ENCODE results near the gene C1orf226. TPM values are rescaled to one million over a fixed set of nuclear protein-coding genes. Genes with fewer than 3 reads are reported as not detected.

The C1orf226 gene
- total RNA-seq, 4 donors from 2014 or later: 1.3 to 24.4 (median 4.8) TPM

DNA sequence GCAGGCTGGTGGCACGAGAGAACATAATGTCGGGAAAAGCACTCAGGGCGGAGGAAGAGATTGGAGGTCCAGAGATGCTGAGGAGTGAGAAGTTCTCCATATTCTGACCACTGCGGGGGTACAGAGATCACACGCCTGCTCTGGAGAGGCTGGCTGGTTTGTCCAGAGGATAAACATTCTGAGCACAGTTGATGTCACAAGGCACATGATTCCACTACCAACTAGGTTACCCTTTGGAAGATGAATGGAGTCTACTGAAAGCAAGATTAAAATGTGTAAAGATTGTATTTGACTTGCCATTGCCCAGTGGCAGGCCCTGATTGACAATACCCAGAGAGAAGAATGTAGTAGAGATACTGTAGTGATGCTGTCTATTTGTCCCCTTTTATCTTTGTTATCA is 4.8 kb upstream of the C1orf226 start, which contains the start of gene SPATA46:
SPATA46 (minus strand) TSS at position 164 of the 400 bp plus-strand sequence; CDS start at position 100, 64 bp downstream.
- Histone ChIP-seq H3K27ac (no peak within 1 kb of the TSS), H3K36me3 (no peaks in the 10 kb centered on the region), H3K4me1 (no peaks in the 10 kb centered on the region), H3K27me3 (no peaks in the 10 kb centered on the region), H3K9me3 (no peaks in the 10 kb centered on the region), H3K4me3 (no peak within 1 kb of the TSS)
- DNase-seq: no peak
- TF ChIP-seq, protein P1, sequence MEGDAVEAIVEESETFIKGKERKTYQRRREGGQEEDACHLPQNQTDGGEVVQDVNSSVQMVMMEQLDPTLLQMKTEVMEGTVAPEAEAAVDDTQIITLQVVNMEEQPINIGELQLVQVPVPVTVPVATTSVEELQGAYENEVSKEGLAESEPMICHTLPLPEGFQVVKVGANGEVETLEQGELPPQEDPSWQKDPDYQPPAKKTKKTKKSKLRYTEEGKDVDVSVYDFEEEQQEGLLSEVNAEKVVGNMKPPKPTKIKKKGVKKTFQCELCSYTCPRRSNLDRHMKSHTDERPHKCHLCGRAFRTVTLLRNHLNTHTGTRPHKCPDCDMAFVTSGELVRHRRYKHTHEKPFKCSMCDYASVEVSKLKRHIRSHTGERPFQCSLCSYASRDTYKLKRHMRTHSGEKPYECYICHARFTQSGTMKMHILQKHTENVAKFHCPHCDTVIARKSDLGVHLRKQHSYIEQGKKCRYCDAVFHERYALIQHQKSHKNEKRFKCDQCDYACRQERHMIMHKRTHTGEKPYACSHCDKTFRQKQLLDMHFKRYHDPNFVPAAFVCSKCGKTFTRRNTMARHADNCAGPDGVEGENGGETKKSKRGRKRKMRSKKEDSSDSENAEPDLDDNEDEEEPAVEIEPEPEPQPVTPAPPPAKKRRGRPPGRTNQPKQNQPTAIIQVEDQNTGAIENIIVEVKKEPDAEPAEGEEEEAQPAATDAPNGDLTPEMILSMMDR (IDR thresholded peaks at IDR 0.05): no peak
- TF ChIP-seq POLR2A (IDR thresholded peaks at IDR 0.05): no peak
- intact Hi-C loops (cut with DNase I; ENCODE audit: low total_unique reads): no loop called here

DNA sequence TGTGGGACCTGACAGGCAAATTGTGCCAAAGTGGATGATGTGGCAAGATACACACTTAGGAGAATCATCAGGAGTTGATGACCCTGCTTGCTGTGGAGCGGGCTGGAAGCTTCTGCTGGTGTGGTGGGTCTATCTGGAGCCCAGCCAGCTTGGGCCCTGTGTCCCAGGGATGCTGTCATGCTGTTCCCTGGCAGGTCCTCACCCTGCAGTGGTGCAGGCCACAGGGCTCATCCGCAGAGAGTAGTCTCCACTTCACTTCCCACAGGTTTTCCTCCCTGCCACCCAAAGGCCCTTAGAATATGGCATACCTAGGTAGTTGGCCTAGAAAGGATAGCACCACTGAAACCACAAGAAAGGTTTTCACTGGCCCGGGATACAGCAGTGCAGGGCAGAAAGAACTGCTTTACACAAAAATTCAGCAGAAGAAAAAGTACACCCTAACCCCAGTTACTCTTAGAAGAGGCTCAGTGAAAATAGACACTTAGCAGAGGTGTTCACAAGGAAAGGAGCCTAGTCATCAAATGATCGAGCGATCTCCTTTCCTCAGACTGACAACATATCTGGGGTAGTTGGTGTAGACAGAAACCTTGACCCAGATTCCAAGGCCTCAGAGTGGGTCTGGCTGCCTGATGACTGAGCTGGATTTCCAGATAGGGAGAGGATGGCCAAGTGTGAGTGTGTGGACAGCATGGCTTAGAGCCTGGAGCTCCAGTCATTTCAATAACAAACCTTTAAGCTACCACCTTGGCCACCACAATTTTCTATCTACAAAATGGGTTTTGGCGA is 1.3 kb upstream of the C1orf226 start:
- no peak overlapping the region for H3K27ac ChIP-seq
- no peaks in the 10 kb centered on the region for H3K27me3 ChIP-seq
- intact Hi-C loops (cut with DNase I; ENCODE audit: low total_unique reads): no loop called here
- H3K4me3 ChIP-seq: no peak overlapping the region
- H3K9me3 ChIP-seq: no peaks in the 10 kb centered on the region
- no peak for DNase-seq
- TF ChIP-seq POLR2A (IDR thresholded peaks at IDR 0.05): no peak
- TF ChIP-seq, protein P1 (IDR thresholded peaks at IDR 0.05): no peak
- no peaks in the 10 kb centered on the region for H3K36me3 ChIP-seq
- H3K4me1 ChIP-seq: no peaks in the 10 kb centered on the region

DNA sequence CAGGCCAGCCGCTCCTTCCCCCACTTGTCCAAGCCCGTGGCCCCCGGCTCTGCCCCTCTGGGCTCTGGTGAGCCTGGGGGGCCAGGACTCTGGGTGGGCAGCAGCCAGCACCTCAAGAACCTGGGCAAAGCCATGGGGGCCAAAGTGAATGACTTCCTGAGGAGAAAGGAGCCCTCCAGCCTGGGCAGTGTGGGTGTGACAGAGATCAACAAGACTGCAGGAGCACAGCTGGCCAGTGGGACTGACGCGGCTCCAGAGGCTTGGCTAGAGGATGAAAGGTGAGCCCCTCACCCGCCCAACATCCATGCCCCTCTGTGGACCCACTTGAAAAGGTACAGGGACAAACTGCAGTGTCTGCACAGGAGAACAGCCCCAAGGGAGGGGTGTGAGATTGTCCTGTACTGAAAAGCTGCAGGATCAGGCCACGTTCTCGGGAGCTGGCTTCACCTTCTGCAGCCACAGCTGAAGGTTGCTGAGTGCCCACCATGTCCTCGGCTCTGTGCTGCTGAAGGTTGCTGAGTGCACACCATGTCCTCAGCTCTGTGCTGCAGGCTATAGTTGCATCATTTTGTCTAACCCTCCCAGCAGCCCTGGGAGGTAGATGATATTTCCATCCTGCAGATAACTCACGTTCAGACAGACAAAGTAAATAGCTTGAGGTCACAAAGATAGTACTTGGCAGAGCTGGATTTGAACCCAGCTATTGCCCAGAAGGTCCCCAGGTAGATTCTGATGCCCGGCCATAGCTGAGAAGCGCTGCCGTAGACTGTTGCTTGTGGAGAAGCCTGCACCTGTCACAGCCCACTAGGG is 618 bp downstream of the C1orf226 start:
- TF ChIP-seq, protein P1 (IDR thresholded peaks at IDR 0.05): no peak
- TF ChIP-seq POLR2A (IDR thresholded peaks at IDR 0.05): no peak
- Histone ChIP-seq H3K9me3 (no peaks in the 10 kb centered on the region), H3K36me3 (no peaks in the 10 kb centered on the region), H3K27ac (no peak overlapping the region), H3K27me3 (no peaks in the 10 kb centered on the region), H3K4me1 (no peaks in the 10 kb centered on the region), H3K4me3 (no peak overlapping the region)
- intact Hi-C loops (cut with DNase I; ENCODE audit: low total_unique reads): no loop called here
- DNase-seq: no peak

DNA sequence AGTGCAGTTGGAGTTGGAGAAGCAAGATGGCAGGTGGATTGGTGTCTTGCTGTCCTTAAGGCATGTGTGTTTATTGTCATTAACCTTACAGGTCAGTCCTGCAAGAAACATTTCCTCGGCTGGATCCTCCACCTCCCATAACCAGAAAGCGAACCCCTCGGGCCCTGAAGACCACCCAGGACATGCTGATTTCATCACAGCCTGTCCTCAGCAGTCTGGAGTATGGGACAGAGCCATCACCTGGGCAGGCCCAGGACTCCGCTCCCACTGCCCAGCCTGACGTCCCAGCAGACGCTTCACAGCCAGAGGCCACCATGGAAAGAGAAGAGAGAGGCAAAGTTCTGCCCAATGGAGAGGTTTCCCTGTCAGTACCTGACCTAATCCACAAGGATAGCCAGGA is 1.6 kb downstream of the C1orf226 start:
- no peak for DNase-seq
- H3K27me3 ChIP-seq: no peaks in the 10 kb centered on the region
- TF ChIP-seq, protein P1 (IDR thresholded peaks at IDR 0.05): no peak
- no peak for TF ChIP-seq POLR2A (IDR thresholded peaks at IDR 0.05)
- no peak overlapping the region for H3K27ac ChIP-seq
- intact Hi-C loops (cut with DNase I; ENCODE audit: low total_unique reads): no loop called here
- H3K4me1 ChIP-seq: no peaks in the 10 kb centered on the region
- H3K9me3 ChIP-seq: no peaks in the 10 kb centered on the region
- H3K36me3 ChIP-seq: no peaks in the 10 kb centered on the region
- no peak overlapping the region for H3K4me3 ChIP-seq

- H3K36me3 ChIP-seq: no peaks in the 10 kb centered on the region
- H3K4me3 ChIP-seq: no peak overlapping the region
- TF ChIP-seq POLR2A (IDR thresholded peaks at IDR 0.05): no peak
- TF ChIP-seq, protein P1 (IDR thresholded peaks at IDR 0.05): no peak
- DNase-seq: no peak
- no peaks in the 10 kb centered on the region for H3K4me1 ChIP-seq
- no peaks in the 10 kb centered on the region for H3K27me3 ChIP-seq
- no peak overlapping the region for H3K27ac ChIP-seq
- intact Hi-C loops (cut with DNase I; ENCODE audit: low total_unique reads): no loop called here
- no peaks in the 10 kb centered on the region for H3K9me3 ChIP-seq
Observed at GRCh38 chr1:162383516-162383915, 2.0 kb downstream of the C1orf226 start.

All from uterus (tissue), 4 donors.